Fibroblast of lung (primary cell): ENCODE results near the gene DCTN2. TPM values are rescaled to one million over a fixed set of nuclear protein-coding genes. Genes with fewer than 3 reads are reported as not detected.

Experiments used
- DNase-seq, 2 donors: peaks; one replicate each; pipeline versions ENCODE4 v3.0.0 to v3.0.0-alpha.2; 2010; ENCODE audit warnings: low read depth in 2 of 2
- H2AFZ ChIP-seq: 2 replicates; pipeline ENCODE4 v1.5.1; 2012; ENCODE audit warnings: low read length, control low read depth, inconsistent platforms
- H3K27ac ChIP-seq: 2 replicates; pipeline ENCODE4 v1.5.1; 2011; ENCODE audit warnings: low read length, control low read depth; ENCODE audit not compliant: insufficient read depth
- H3K27me3 ChIP-seq: 2 replicates; pipeline ENCODE4 v1.5.1; 2011; ENCODE audit warnings: mild to moderate bottlenecking, low read length; ENCODE audit not compliant: control insufficient read depth, insufficient read depth
- H3K36me3 ChIP-seq: 2 replicates; pipeline ENCODE4 v1.5.1; 2011; ENCODE audit warnings: low read length; ENCODE audit not compliant: control insufficient read depth, insufficient read depth
- H3K4me1 ChIP-seq: 2 replicates; pipeline ENCODE4 v1.5.1; 2011; ENCODE audit warnings: low read length; ENCODE audit not compliant: control insufficient read depth, insufficient read depth; ENCODE audit errors: extremely low read depth
- H3K4me2 ChIP-seq: 2 replicates; pipeline ENCODE4 v1.5.1; 2011; ENCODE audit warnings: low read length, control low read depth; ENCODE audit not compliant: insufficient read depth; ENCODE audit errors: extremely low read depth
- H3K4me3 ChIP-seq, 4 experiments: fragments of 200-600 bp in 1 of 4; sonication (generic) in 1 of 4; replicated peaks in 1 of 4; 2 replicates each; pipeline ENCODE4 v1.5.1; 2011 to 2016; ENCODE audit warnings: low read length in 4 of 4, low read depth in 3 of 4, mild to moderate bottlenecking in 3 of 4, control low read depth in 2 of 4, inconsistent platforms in 1 of 4, mixed read lengths in 1 of 4; ENCODE audit not compliant: insufficient read depth in 1 of 4; ENCODE audit errors: control extremely low read depth in 1 of 4
- H3K79me2 ChIP-seq: 2 replicates; pipeline ENCODE4 v1.5.1; 2012; ENCODE audit warnings: mild to moderate bottlenecking, low read length, inconsistent platforms; ENCODE audit not compliant: control insufficient read depth, insufficient read depth
- H3K9ac ChIP-seq: 2 replicates; pipeline ENCODE4 v1.5.1; 2011; ENCODE audit warnings: mild to moderate bottlenecking, low read length, control low read depth; ENCODE audit not compliant: insufficient read depth
- H3K9me3 ChIP-seq: 2 replicates; pipeline ENCODE4 v1.5.1; 2012; ENCODE audit warnings: low read depth, low read length; ENCODE audit not compliant: control insufficient read depth, insufficient read depth
- H4K20me1 ChIP-seq: 2 replicates; pipeline ENCODE4 v1.5.1; 2011; ENCODE audit warnings: low read length; ENCODE audit not compliant: control insufficient read depth, insufficient read depth; ENCODE audit errors: extremely low read depth
- CTCF ChIP-seq, 2 donors: IDR thresholded peaks in 1 of 2; conservative IDR thresholded peaks in 1 of 2; 1 replicate in 1 of 2; 2 replicates in 1 of 2; pipeline ENCODE4 v1.5.1; 2011 to 2012; ENCODE audit warnings: low read length in 2 of 2, control low read depth in 1 of 2, inconsistent platforms in 1 of 2, low read depth in 1 of 2, mild to moderate bottlenecking in 1 of 2
- EZH2 ChIP-seq: IDR thresholded peaks from 2 replicates; pipeline ENCODE4 v1.5.1; 2012; ENCODE audit warnings: low read length, control low read depth, mild to moderate bottlenecking; ENCODE audit errors: missing control alignments
- polyA plus RNA-seq, 2 donors: library from polyadenylated mRNA; depleted of rRNA in 1 of 2; stranded (reverse) in 1 of 2; unstranded in 1 of 2; fragments of >200 nt; gene quantifications; 2 replicates each; pipeline ENCODE4 v1.2.1, GENCODE V29; 2011 to 2012; ENCODE audit warnings: missing spikeins in 1 of 2
- total RNA-seq: library from RNA; depleted of rRNA; stranded (reverse); fragments of >200 nt; gene quantifications from 2 replicates; pipeline ENCODE4 v1.2.1, GENCODE V29; 2014

DCTN2 gene
- total and polyA plus RNA-seq, 2 donors (not counting 1 experiment from before 2014, with no cell fraction given) = 101 to 211 TPM

- Histone ChIP-seq H3K79me2 (no peaks in the 10 kb centered on the region), H3K9ac (no peak overlapping the region), H3K4me2 (no peak overlapping the region), H4K20me1 (no peaks in the 10 kb centered on the region), H3K36me3 (no peaks in the 10 kb centered on the region), H3K9me3 (no peaks in the 10 kb centered on the region), H3K4me1 (no peaks in the 10 kb centered on the region), H2AFZ (no peak overlapping the region), H3K4me3 (no peak overlapping the region), H3K27me3 (peaks cover 4% of the 10 kb centered on the region), H3K27ac (no peak overlapping the region)
- no peak for TF ChIP-seq CTCF (conservative IDR thresholded peaks at IDR 0.05 in 1 of 2, IDR thresholded peaks at IDR 0.05 in 1 of 2; ENCODE audit: low read depth in 1 of 2, low read length in 2 of 2)
- no peak for TF ChIP-seq EZH2
- no peak for DNase-seq
Measured at GRCh38 chr12:57582440-57582839, 35.4 kb upstream of the DCTN2 start.

- no peaks in the 10 kb centered on the region for H4K20me1 ChIP-seq
- no peaks in the 10 kb centered on the region for H3K79me2 ChIP-seq
- no peak overlapping the region for H3K9ac ChIP-seq
- H3K4me1 ChIP-seq = no peaks in the 10 kb centered on the region
- peaks cover 1% of the 10 kb centered on the region for H3K27me3 ChIP-seq
- H2AFZ ChIP-seq = no peak overlapping the region
- H3K9me3 ChIP-seq = no peaks in the 10 kb centered on the region
- H3K27ac ChIP-seq = no peak overlapping the region
- DNase-seq = no peak
- TF ChIP-seq EZH2 = no peak
- no peak for TF ChIP-seq CTCF (conservative IDR thresholded peaks at IDR 0.05 in 1 of 2, IDR thresholded peaks at IDR 0.05 in 1 of 2; ENCODE audit: low read depth in 1 of 2, low read length in 2 of 2)
- H3K4me2 ChIP-seq = no peak overlapping the region
- no peaks in the 10 kb centered on the region for H3K36me3 ChIP-seq
- H3K4me3 ChIP-seq = no peak overlapping the region
Measured at GRCh38 chr12:57581802-57582201, 34.8 kb upstream of the DCTN2 start.

- no peaks in the 10 kb centered on the region for H3K4me1 ChIP-seq
- no peaks in the 10 kb centered on the region for H3K36me3 ChIP-seq
- H3K9me3 ChIP-seq = no peaks in the 10 kb centered on the region
- H3K79me2 ChIP-seq = no peaks in the 10 kb centered on the region
- no peaks in the 10 kb centered on the region for H4K20me1 ChIP-seq
- DNase-seq = no peak
- H3K4me3 ChIP-seq = no peak overlapping the region
- no peak overlapping the region for H2AFZ ChIP-seq
- TF ChIP-seq CTCF (conservative IDR thresholded peaks at IDR 0.05 in 1 of 2, IDR thresholded peaks at IDR 0.05 in 1 of 2; ENCODE audit: low read depth in 1 of 2, low read length in 2 of 2) (no peak), EZH2 (no peak)
- no peak overlapping the region for H3K4me2 ChIP-seq
- no peaks in the 10 kb centered on the region for H3K27me3 ChIP-seq
- H3K9ac ChIP-seq = no peak overlapping the region
- H3K27ac ChIP-seq = no peak overlapping the region
Measured at GRCh38 chr12:57580466-57580795, 33.4 kb upstream of the DCTN2 start.
